DND-41 (cell line): ENCODE data around the gene DPP3.
"Not testable (repeated sequence)": the region's sequence is repeated elsewhere in the genome, so short reads cannot be mapped to it uniquely, and the experiment has no call there.

Experiments used
- ATAC-seq: fragments of 200-7000 bp; cut with Tn5 transposase; 3 replicates; pipeline ENCODE4 v1.9.1; 2021; ENCODE audit warnings: low read depth; ENCODE audit not compliant: insufficient read depth
- DNase-seq: peaks from one replicate; pipeline ENCODE4 v3.0.0-alpha.2; 2020
- H2AFZ ChIP-seq: 2 replicates; pipeline ENCODE4 v1.6.0; 2012; ENCODE audit warnings: low read depth, low read length
- H3K27ac ChIP-seq: 2 replicates; pipeline ENCODE4 v1.5.1; 2012; ENCODE audit warnings: low read length, inconsistent platforms
- H3K27me3 ChIP-seq: fragments of 200-600 bp; sonication (generic); 2 replicates; pipeline ENCODE4 v1.6.0; 2012; ENCODE audit warnings: low read length, mild to moderate bottlenecking, inconsistent platforms; ENCODE audit not compliant: insufficient read depth, poor library complexity
- H3K36me3 ChIP-seq: 2 replicates; pipeline ENCODE4 v1.5.1; 2012; ENCODE audit warnings: low read length, inconsistent platforms; ENCODE audit not compliant: insufficient read depth
- H3K4me1 ChIP-seq: 2 replicates; pipeline ENCODE4 v1.5.1; 2012; ENCODE audit warnings: mild to moderate bottlenecking, low read length; ENCODE audit not compliant: insufficient read depth
- H3K4me2 ChIP-seq: 2 replicates; pipeline ENCODE4 v1.6.0; 2012; ENCODE audit warnings: mild to moderate bottlenecking, moderate library complexity, low read length, inconsistent platforms; ENCODE audit not compliant: insufficient read depth
- H3K4me3 ChIP-seq, 2 experiments: fragments of 200-600 bp in 1 of 2; shearing (Covaris generic) in 1 of 2; 2 replicates each; pipeline ENCODE4 v1.5.1; 2012 to 2016; ENCODE audit warnings: inconsistent platforms in 2 of 2, low read length in 2 of 2, mild to moderate bottlenecking in 2 of 2, low read depth in 1 of 2, moderate library complexity in 1 of 2
- H3K79me2 ChIP-seq: 2 replicates; pipeline ENCODE4 v1.6.0; 2012; ENCODE audit warnings: low read length, inconsistent platforms; ENCODE audit not compliant: insufficient read depth
- H3K9ac ChIP-seq: 2 replicates; pipeline ENCODE4 v1.6.0; 2012; ENCODE audit warnings: low read depth, mild to moderate bottlenecking, inconsistent platforms, low read length, moderate library complexity
- H3K9me3 ChIP-seq: 2 replicates; pipeline ENCODE4 v1.5.1; 2012; ENCODE audit warnings: low read length, moderate library complexity, mild to moderate bottlenecking, inconsistent platforms; ENCODE audit not compliant: insufficient read depth, severe bottlenecking
- H4K20me1 ChIP-seq: 2 replicates; pipeline ENCODE4 v1.6.0; 2012; ENCODE audit warnings: low read length; ENCODE audit not compliant: insufficient read depth
- EZH2 ChIP-seq: IDR thresholded peaks from 3 replicates; pipeline ENCODE4 v1.6.1; 2012; ENCODE audit warnings: borderline replicate concordance, low read depth, mild to moderate bottlenecking, moderate library complexity, low read length, inconsistent platforms; ENCODE audit not compliant: severe bottlenecking
- TF ChIP-seq, protein P1 (sequence below): IDR thresholded peaks from 2 replicates; pipeline ENCODE4 v1.5.1; 2012; ENCODE audit warnings: borderline replicate concordance, low read length, moderate library complexity, mild to moderate bottlenecking; ENCODE audit not compliant: poor library complexity, severe bottlenecking; ENCODE audit errors: extremely low read depth

The DPP3 gene

DNA sequence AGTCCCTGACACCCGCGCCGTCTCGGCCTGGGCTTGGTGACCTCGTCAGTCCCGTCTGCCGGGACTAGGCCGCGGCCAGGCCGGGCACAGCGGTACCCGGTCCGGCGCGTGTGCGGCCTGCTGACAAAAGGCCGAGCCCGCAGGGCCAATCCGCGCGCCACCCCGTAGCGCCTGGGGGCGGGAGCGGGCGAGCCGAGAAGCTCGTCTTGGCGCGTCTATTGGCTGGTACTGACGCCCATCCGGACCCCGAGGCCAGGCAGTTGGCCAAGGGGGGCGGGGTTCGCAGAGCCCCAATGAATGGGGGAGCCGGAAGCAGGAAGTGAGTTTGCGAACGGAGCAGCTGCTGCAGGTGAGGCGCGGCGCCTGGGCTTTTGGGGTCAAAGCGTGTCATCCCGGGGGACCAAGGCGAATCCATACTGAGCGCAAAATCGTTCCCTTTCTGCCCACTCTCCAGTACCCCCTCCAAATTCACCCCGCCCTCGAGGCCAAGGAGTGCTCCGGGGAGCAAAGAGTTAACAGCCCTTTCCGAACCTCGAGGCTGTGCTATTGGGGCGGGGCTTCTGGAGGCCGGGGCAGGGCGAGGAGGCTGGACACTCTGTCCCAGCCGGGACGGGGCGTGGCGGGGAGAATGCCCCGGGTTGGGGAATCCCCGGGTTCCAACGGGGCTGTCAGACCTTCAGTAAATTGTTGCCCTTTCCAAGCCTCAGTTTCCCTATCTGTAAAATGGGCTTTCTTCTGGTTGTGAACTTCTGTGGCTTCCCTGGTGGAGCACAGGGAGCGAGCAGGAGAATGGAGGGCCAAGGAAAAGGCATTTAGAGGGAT is at the start of gene DPP3:
Gene DPP3 (plus strand): TSS at position 318 of the 822 bp plus-strand sequence. CDS start 1,767 bp downstream, outside the sequence.
- Histone ChIP-seq H3K9ac (peak within 1 kb of the TSS; percentile 96), H2AFZ (peak within 1 kb of the TSS; percentile 99), H3K9me3 (no peaks in the 10 kb centered on the region), H3K4me1 (peaks cover 33% of the 10 kb centered on the region), H3K27ac (peak within 1 kb of the TSS; percentile 95), H3K4me3 (peak within 1 kb of the TSS; percentile 76 to 86), H3K27me3 (no peaks in the 10 kb centered on the region), H3K4me2 (peak within 1 kb of the TSS; percentile 87), H3K36me3 (peaks cover 11% of the 10 kb centered on the region), H4K20me1 (no peaks in the 10 kb centered on the region), H3K79me2 (peaks cover 18% of the 10 kb centered on the region)
- ATAC-seq: peak; percentile 98
- peak; percentile 97 for DNase-seq
- TF ChIP-seq, protein P1, sequence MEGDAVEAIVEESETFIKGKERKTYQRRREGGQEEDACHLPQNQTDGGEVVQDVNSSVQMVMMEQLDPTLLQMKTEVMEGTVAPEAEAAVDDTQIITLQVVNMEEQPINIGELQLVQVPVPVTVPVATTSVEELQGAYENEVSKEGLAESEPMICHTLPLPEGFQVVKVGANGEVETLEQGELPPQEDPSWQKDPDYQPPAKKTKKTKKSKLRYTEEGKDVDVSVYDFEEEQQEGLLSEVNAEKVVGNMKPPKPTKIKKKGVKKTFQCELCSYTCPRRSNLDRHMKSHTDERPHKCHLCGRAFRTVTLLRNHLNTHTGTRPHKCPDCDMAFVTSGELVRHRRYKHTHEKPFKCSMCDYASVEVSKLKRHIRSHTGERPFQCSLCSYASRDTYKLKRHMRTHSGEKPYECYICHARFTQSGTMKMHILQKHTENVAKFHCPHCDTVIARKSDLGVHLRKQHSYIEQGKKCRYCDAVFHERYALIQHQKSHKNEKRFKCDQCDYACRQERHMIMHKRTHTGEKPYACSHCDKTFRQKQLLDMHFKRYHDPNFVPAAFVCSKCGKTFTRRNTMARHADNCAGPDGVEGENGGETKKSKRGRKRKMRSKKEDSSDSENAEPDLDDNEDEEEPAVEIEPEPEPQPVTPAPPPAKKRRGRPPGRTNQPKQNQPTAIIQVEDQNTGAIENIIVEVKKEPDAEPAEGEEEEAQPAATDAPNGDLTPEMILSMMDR: no peak
- no peak for TF ChIP-seq EZH2

GRCh38 chr11:66431287-66431686 is 48.9 kb upstream of the DPP3 start:
- H3K27ac ChIP-seq, DNase-seq: not testable (repeated sequence)

GRCh38 chr11:66431871-66432329 is 48.3 kb upstream of the DPP3 start:
- H2AFZ ChIP-seq, ATAC-seq, H3K9me3 ChIP-seq, H3K4me1 ChIP-seq, H3K27me3 ChIP-seq, H3K4me2 ChIP-seq, DNase-seq, H3K4me3 ChIP-seq, H3K27ac ChIP-seq, H3K79me2 ChIP-seq, H3K9ac ChIP-seq, H4K20me1 ChIP-seq: not testable (repeated sequence)
- peaks cover 19% of the 10 kb centered on the region for H3K36me3 ChIP-seq

More at GRCh38 chr11:66431287-66431686, 48.9 kb upstream of the DPP3 start:
- H3K27me3 ChIP-seq, H2AFZ ChIP-seq, H3K9me3 ChIP-seq, H3K4me1 ChIP-seq, H4K20me1 ChIP-seq, H3K4me3 ChIP-seq, H3K79me2 ChIP-seq, H3K4me2 ChIP-seq, ATAC-seq, H3K9ac ChIP-seq: not testable (repeated sequence)
- H3K36me3 ChIP-seq: peaks cover 13% of the 10 kb centered on the region; the same call in 1 of the 2 replicates

GRCh38 chr11:66432597-66432996 is 47.6 kb upstream of the DPP3 start:
- Histone ChIP-seq H3K9me3 (no peaks in the 10 kb centered on the region), H3K27me3 (no peaks in the 10 kb centered on the region), H3K79me2 (no peaks in the 10 kb centered on the region; the same call in 1 of the 2 replicates), H3K4me2 (no peak overlapping the region), H3K4me3 (no peak overlapping the region), H4K20me1 (0 out of 2 replicates have a peak, but pooled peaks cover 2% of the 10 kb centered on the region), H3K36me3 (peaks cover 24% of the 10 kb centered on the region), H3K4me1 (peaks cover 8% of the 10 kb centered on the region), H3K9ac (no peak overlapping the region), H2AFZ (no peak overlapping the region), H3K27ac (no peak overlapping the region)
- TF ChIP-seq, protein P1: no peak
- no peak for TF ChIP-seq EZH2
- no peak for DNase-seq
- no peak for ATAC-seq
